ENCODE results near the gene MSI2. TPM values are rescaled to one million over a fixed set of nuclear protein-coding genes. Genes with fewer than 3 reads are reported as not detected.

Gene MSI2
- total and polyA plus RNA-seq, 2 experiments from 2014 or later, result 15.7 to 76.4 TPM

- DNase-seq (ENCODE audit: low read depth in 1 of 2, low spot score in 1 of 2), result no peak
- TF ChIP-seq, protein P1, sequence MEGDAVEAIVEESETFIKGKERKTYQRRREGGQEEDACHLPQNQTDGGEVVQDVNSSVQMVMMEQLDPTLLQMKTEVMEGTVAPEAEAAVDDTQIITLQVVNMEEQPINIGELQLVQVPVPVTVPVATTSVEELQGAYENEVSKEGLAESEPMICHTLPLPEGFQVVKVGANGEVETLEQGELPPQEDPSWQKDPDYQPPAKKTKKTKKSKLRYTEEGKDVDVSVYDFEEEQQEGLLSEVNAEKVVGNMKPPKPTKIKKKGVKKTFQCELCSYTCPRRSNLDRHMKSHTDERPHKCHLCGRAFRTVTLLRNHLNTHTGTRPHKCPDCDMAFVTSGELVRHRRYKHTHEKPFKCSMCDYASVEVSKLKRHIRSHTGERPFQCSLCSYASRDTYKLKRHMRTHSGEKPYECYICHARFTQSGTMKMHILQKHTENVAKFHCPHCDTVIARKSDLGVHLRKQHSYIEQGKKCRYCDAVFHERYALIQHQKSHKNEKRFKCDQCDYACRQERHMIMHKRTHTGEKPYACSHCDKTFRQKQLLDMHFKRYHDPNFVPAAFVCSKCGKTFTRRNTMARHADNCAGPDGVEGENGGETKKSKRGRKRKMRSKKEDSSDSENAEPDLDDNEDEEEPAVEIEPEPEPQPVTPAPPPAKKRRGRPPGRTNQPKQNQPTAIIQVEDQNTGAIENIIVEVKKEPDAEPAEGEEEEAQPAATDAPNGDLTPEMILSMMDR (IDR thresholded peaks at IDR 0.05; ENCODE audit: low read depth, low read length), result no peak
- Histone ChIP-seq H3K4me3 (no peak overlapping the region), H3K9me3 (ENCODE audit: low read depth) (no peaks in the 10 kb centered on the region), H3K27me3 (no peaks in the 10 kb centered on the region), H3K4me1 (ENCODE audit: low read depth) (peaks cover 7% of the 10 kb centered on the region), H3K27ac (no peak overlapping the region), H3K36me3 (peaks cover 6% of the 10 kb centered on the region)
Observed at GRCh38 chr17:57275071-57275764, 18.9 kb downstream of the MSI2 start.

DNA sequence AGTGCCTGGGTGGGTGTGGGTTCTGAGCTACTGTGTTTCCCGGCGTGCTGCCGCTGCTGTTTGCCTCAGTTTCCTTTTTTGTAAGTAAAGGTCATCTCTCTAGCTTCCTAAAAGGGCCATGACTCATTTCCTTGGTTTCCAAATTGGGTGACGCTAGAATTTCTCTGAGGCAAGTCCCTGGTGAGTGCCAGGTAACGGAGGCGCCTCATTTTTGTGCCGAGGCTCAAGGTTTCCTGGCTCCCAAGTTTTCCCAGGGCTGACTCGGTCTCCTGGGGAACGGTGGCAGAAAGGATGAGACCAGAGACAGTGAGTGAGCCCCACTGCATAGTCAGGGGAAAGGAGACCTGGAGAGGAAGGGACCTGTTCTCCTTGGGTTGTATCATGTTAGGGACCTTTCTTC is 20.3 kb downstream of the MSI2 start:
- H3K4me3 ChIP-seq, result no peak overlapping the region
- H3K27me3 ChIP-seq, result no peaks in the 10 kb centered on the region
- TF ChIP-seq, protein P1 (IDR thresholded peaks at IDR 0.05; ENCODE audit: low read depth, low read length), result no peak
- no peaks in the 10 kb centered on the region for H3K9me3 ChIP-seq (ENCODE audit: low read depth)
- H3K27ac ChIP-seq, result no peak overlapping the region
- DNase-seq (ENCODE audit: low read depth in 1 of 2, low spot score in 1 of 2), result no peak
- peaks cover 3% of the 10 kb centered on the region for H3K4me1 ChIP-seq (ENCODE audit: low read depth)
- peaks cover 6% of the 10 kb centered on the region for H3K36me3 ChIP-seq

DNA sequence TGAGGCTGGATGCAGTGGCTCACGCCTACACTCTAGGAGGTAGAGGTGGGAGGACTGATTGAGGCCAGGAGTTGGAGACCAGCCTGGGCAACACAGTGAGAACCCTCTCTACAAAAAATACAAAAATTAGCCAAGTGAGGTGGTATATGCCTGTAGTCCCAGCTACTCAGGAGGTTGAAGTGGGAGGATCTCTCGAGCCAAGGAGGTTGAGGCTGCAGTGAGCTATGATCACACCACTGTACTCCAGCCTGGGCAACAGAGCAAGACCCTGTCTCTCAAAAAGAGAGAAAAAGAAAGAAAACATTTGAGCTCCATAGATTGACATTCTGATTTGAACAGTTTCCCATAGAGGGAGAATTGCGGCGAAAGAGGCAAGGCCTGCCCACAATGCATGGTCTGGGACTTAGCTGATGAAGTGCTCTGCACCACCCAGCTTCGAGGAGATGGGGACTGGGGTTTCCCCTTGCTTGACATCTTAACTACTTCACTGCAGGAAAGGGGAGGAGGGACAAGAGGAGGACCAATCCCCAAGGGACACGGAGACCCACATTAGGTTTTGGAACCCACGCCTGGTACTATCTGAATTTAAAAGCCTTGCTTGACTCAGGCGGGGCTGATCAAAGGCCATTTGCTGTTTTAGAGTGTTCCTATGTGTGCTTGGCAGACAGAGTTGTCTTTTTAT is 21.7 kb downstream of the MSI2 start:
- Histone ChIP-seq H3K27me3 (no peaks in the 10 kb centered on the region), H3K4me1 (ENCODE audit: low read depth) (peaks cover 17% of the 10 kb centered on the region), H3K27ac (no peak overlapping the region), H3K9me3 (ENCODE audit: low read depth) (no peaks in the 10 kb centered on the region), H3K36me3 (peaks cover 6% of the 10 kb centered on the region), H3K4me3 (no peak overlapping the region)
- TF ChIP-seq, protein P1 (IDR thresholded peaks at IDR 0.05; ENCODE audit: low read depth, low read length), result no peak
- DNase-seq (ENCODE audit: low read depth in 1 of 2, low spot score in 1 of 2), result no peak

DNA sequence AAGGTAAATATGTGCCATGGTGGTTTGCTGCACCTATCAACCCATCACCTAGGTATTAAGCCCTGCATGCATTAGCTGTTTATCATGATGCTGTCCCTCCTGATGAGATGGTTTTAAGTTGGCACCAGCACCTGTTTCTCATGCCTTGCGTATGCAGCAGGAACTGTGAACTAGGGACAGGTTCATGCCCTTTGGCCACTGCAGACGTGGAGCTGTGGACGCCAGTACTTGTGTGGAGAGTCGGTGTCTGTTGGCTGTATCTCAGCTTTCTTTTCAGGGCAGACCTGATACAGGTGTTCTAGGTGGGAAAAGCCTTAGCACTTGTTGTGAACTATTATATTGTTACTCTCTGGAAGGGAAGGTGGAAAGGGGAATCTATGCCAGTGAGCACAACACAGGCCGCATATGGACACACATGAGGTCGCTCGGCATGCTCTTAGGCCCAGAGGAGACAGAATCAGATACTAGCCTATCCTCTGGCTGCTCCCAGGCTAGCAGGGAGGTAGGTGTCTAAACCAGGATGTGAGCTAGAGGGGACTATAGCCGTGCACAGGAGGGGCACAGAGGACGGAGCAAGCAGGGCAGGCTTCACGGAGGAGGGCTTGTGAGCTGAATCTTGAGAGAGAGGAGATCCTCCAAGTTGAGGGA is 22.5 kb downstream of the MSI2 start:
- DNase-seq (ENCODE audit: low read depth in 1 of 2, low spot score in 1 of 2), result no peak
- H3K9me3 ChIP-seq (ENCODE audit: low read depth), result no peaks in the 10 kb centered on the region
- H3K27me3 ChIP-seq, result no peaks in the 10 kb centered on the region
- TF ChIP-seq, protein P1 (IDR thresholded peaks at IDR 0.05; ENCODE audit: low read depth, low read length), result no peak
- H3K27ac ChIP-seq, result no peak overlapping the region
- no peak overlapping the region for H3K4me3 ChIP-seq
- H3K4me1 ChIP-seq (ENCODE audit: low read depth), result peaks cover 18% of the 10 kb centered on the region
- H3K36me3 ChIP-seq, result peaks cover 6% of the 10 kb centered on the region

DNA sequence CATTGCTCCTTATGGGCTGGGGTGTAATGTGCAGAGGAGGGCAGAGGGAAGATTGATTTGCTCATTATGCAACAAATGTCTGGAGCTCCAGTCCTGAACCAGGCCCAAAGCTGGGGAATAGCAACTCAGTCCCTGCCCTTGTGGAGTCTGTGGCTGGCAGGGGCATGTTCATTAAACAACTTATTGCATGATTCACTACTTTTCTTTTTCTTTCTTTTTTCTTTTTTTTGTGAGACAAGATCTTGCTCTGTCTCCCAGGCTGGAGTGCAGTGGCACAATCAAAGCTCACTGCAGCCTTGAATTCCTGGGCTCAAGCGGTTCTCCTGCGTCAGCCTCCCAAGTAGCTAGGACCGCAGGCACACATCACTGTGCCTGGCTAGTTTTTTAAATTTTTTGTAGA is 23.1 kb downstream of the MSI2 start:
- DNase-seq (ENCODE audit: low read depth in 1 of 2, low spot score in 1 of 2), result no peak
- no peak overlapping the region for H3K27ac ChIP-seq
- H3K4me1 ChIP-seq (ENCODE audit: low read depth), result peaks cover 18% of the 10 kb centered on the region
- H3K4me3 ChIP-seq, result no peak overlapping the region
- no peaks in the 10 kb centered on the region for H3K9me3 ChIP-seq (ENCODE audit: low read depth)
- H3K36me3 ChIP-seq, result peaks cover 2% of the 10 kb centered on the region
- TF ChIP-seq, protein P1 (IDR thresholded peaks at IDR 0.05; ENCODE audit: low read depth, low read length), result no peak
- no peaks in the 10 kb centered on the region for H3K27me3 ChIP-seq
